ENCODE results near the gene ZNF587B.

DNA sequence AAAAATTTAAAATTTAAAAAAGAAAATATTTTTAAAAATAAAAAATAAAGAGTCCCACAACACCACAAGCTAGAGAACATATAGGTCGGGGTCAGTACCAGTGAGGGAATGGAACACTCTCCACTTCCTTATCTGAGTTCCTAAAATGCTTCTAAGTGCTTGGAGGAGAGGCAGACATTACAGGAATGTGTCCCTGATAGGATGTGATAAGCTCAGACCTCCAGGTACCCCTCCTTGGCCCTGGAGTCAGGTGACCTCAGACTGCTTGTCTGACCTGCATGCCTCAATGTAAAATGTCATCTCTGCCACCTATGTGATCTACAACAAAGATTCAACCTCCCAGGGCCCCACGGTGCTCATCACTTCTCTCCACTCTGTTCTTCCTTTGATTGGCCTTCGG lies 55.9 kb downstream of the ZNF587B start:
- TF ChIP-seq, protein P1, sequence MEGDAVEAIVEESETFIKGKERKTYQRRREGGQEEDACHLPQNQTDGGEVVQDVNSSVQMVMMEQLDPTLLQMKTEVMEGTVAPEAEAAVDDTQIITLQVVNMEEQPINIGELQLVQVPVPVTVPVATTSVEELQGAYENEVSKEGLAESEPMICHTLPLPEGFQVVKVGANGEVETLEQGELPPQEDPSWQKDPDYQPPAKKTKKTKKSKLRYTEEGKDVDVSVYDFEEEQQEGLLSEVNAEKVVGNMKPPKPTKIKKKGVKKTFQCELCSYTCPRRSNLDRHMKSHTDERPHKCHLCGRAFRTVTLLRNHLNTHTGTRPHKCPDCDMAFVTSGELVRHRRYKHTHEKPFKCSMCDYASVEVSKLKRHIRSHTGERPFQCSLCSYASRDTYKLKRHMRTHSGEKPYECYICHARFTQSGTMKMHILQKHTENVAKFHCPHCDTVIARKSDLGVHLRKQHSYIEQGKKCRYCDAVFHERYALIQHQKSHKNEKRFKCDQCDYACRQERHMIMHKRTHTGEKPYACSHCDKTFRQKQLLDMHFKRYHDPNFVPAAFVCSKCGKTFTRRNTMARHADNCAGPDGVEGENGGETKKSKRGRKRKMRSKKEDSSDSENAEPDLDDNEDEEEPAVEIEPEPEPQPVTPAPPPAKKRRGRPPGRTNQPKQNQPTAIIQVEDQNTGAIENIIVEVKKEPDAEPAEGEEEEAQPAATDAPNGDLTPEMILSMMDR (IDR thresholded peaks at IDR 0.05): no peak
- no peak for TF ChIP-seq POLR2AphosphoS5 (IDR thresholded peaks at IDR 0.05)

All from esophagus muscularis mucosa (tissue), 3 donors.